Ascending aorta (tissue), 2 donors: ENCODE results near the gene NCS1. TPM values are rescaled to one million over a fixed set of nuclear protein-coding genes. Genes with fewer than 3 reads are reported as not detected.

Experiments used
- DNase-seq, 2 donors: peaks; one replicate each; pipeline ENCODE4 v3.0.0-alpha.2; 2019; ENCODE audit warnings: low spot score in 2 of 2
- H3K27ac ChIP-seq, 2 donors: fragments of 200-600 bp; sonication (generic); one replicate each; pipeline ENCODE4 v1.5.1; 2016 to 2017; ENCODE audit warnings: mild to moderate bottlenecking in 1 of 2
- H3K27me3 ChIP-seq: fragments of 200-600 bp; sonication (generic); one replicate; pipeline ENCODE4 v1.5.1; 2017
- H3K36me3 ChIP-seq, 2 donors: fragments of 200-600 bp; sonication (generic); one replicate each; pipeline ENCODE4 v1.5.1; 2016
- H3K4me1 ChIP-seq, 2 donors: fragments of 200-600 bp; sonication (generic); one replicate each; pipeline ENCODE4 v1.5.1; 2016 to 2017; ENCODE audit warnings: mild to moderate bottlenecking in 1 of 2
- H3K4me3 ChIP-seq, 2 donors: fragments of 200-600 bp; sonication (generic); one replicate each; pipeline ENCODE4 v1.5.1; 2016 to 2017; ENCODE audit warnings: mild to moderate bottlenecking in 1 of 2
- H3K9me3 ChIP-seq, 2 donors: fragments of 200-600 bp; sonication (generic); one replicate each; pipeline ENCODE4 v1.5.1; 2016
- intact Hi-C: fragments of 100-400 bp; cut with DNase I; formaldehyde crosslinking; loops from one replicate; pipeline ENCODE4 v1.15.1; 2023
- total RNA-seq: library from RNA; depleted of rRNA; stranded (reverse); fragments of >200 nt; gene quantifications from one replicate; pipeline ENCODE4 v1.1.0, GENCODE V29; 2016
- TF ChIP-seq, protein P1 (sequence below), 3 experiments: fragments of 200-600 bp in 2 of 3; fragments of 450-650 bp in 1 of 3; sonication (generic) in 2 of 3; IDR thresholded peaks; one replicate each; pipeline ENCODE4 v1.5.1; 2016 to 2019; ENCODE audit warnings: antibody characterized with exemption in 3 of 3, mild to moderate bottlenecking in 1 of 3, moderate library complexity in 1 of 3

Gene NCS1
- total RNA-seq, 1 donor from 2014 or later, result 34.7 TPM

DNA sequence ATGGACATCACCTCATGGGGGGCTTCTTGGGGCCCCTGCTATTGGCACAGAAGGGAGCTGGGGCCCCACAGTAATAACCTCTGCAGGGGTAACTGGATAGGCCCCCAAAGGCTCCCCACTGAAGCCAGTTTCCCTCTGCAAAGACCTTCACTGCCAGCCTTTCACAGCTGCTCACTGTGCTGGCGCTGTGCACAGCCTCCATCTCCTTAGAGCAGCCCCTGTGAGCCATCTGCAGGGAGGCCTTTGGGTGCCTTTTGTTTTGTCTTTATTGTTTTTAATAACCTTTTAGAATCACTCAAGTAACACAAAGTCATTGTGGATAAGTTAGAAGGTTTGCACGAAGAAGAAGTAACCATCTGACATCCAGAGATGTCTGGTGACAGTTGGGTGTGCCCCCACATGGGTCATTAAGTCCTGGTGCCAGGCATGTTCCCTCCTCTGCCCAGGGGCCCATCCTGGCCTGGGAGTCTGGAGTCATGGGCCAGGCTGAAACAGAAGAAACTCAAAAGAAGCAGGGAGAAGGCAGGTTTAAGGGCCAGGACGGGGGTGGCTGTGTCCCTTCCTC, 42.7 kb downstream of the NCS1 start:
- no peak for DNase-seq
- H3K4me1 ChIP-seq, result peaks cover 3 to 10% of the 10 kb centered on the region in 2 donors
- H3K27ac ChIP-seq, result peak overlapping the region; percentile 22
- H3K27me3 ChIP-seq, result no peaks in the 10 kb centered on the region
- H3K9me3 ChIP-seq, result no peaks in the 10 kb centered on the region
- H3K4me3 ChIP-seq, result no peak overlapping the region
- TF ChIP-seq, protein P1, sequence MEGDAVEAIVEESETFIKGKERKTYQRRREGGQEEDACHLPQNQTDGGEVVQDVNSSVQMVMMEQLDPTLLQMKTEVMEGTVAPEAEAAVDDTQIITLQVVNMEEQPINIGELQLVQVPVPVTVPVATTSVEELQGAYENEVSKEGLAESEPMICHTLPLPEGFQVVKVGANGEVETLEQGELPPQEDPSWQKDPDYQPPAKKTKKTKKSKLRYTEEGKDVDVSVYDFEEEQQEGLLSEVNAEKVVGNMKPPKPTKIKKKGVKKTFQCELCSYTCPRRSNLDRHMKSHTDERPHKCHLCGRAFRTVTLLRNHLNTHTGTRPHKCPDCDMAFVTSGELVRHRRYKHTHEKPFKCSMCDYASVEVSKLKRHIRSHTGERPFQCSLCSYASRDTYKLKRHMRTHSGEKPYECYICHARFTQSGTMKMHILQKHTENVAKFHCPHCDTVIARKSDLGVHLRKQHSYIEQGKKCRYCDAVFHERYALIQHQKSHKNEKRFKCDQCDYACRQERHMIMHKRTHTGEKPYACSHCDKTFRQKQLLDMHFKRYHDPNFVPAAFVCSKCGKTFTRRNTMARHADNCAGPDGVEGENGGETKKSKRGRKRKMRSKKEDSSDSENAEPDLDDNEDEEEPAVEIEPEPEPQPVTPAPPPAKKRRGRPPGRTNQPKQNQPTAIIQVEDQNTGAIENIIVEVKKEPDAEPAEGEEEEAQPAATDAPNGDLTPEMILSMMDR (IDR thresholded peaks at IDR 0.05), result no peak
- intact Hi-C loops, result no loop called here
- H3K36me3 ChIP-seq, result peaks cover 8 to 18% of the 10 kb centered on the region in 2 donors

DNA sequence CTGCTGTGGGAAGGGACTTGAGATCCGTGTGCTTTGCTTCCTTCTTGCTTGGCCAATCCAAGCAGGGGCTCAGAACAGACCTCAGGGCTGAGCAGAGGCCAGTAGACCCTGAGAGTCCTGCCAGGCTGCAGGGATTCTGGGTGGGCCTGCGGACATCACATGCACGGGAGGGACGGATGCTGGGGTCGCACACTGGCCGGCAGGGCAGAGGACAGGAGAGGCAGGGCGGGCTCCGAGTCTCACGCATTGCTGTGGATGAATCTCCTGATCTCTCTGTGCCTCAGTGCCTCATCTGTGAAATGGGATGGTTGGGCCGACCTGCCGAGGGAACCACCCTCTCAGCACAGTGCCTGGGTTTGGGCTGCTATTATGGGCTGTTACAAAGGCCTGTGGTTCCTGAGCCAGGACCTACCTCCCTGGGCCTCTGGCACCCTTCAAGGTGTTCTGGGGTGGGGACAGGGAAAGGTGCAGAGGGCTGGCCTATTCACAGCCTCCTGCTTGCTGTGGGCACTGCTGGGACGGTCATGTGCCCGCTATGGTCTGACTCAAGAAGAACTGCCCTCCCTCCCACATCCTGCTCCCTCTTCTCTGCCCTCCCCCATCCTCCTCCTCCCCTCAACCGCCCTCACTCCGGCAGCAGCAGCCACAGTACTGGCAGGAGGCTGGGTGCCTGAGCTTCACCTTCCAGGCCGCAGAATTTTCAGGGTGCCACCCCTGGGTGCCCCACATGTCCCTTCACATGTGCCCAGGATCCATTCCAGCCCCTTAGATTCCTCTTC, 43.3 kb downstream of the NCS1 start:
- intact Hi-C loops, result no loop called here
- Histone ChIP-seq H3K36me3 (peaks cover 8 to 18% of the 10 kb centered on the region in 2 donors), H3K4me3 (no peak overlapping the region), H3K27ac (peak overlapping the region; percentile 22), H3K27me3 (no peaks in the 10 kb centered on the region), H3K9me3 (no peaks in the 10 kb centered on the region), H3K4me1 (peaks cover 0 to 8% of the 10 kb centered on the region in 2 donors)
- no peak for DNase-seq
- TF ChIP-seq, protein P1 (IDR thresholded peaks at IDR 0.05), result no peak

DNA sequence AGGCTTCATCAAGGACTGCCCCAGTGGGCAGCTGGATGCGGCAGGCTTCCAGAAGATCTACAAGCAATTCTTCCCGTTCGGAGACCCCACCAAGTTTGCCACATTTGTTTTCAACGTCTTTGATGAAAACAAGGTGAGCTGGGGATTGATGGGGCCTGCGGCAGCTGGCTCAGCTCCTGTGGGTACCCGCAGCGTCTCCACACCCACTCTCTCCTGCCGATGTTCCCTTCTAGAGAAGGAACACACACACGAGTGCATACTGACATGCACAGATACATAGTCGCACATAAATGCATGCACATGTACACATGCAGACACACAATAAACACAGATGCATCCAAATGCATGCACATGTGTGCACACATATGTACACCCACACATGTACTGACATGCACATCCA, 45.6 kb downstream of the NCS1 start:
- intact Hi-C loops, result no loop called here
- H3K27me3 ChIP-seq, result no peaks in the 10 kb centered on the region
- peaks cover 0 to 7% of the 10 kb centered on the region in 2 donors for H3K4me1 ChIP-seq

DNA sequence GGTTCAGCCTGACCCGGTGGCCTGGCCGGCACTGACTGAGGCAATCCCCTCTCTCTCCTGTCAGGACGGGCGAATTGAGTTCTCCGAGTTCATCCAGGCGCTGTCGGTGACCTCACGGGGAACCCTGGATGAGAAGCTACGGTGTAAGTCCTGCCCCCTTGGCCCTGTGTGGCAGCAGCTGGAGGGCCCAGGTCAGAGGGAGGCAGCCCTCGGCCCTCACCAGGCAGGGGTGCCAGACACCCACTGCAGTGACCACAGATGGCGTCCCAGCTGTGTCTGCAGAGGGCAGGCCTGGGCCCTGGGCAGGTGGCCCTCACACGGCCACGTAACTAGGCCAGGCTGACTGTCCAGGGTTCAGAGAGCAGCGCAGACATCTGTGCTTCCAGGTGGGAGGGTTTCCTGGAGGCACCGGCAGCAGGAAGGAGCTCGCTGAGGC, 47.5 kb downstream of the NCS1 start:
- Histone ChIP-seq H3K36me3 (peaks cover 18 to 19% of the 10 kb centered on the region in 2 donors), H3K4me1 (peaks cover 0 to 5% of the 10 kb centered on the region in 2 donors), H3K27me3 (no peaks in the 10 kb centered on the region), H3K4me3 (no peak overlapping the region), H3K27ac (no peak overlapping the region), H3K9me3 (no peaks in the 10 kb centered on the region)
- intact Hi-C loops, result no loop called here
- no peak for DNase-seq
- TF ChIP-seq, protein P1 (IDR thresholded peaks at IDR 0.05), result no peak

More for the DNA sequence above, 45.6 kb downstream of the NCS1 start:
- Histone ChIP-seq H3K27ac (no peak overlapping the region), H3K36me3 (peaks cover 11 to 18% of the 10 kb centered on the region in 2 donors), H3K4me3 (no peak overlapping the region), H3K9me3 (no peaks in the 10 kb centered on the region)
- TF ChIP-seq, protein P1 (IDR thresholded peaks at IDR 0.05), result no peak
- no peak for DNase-seq

DNA sequence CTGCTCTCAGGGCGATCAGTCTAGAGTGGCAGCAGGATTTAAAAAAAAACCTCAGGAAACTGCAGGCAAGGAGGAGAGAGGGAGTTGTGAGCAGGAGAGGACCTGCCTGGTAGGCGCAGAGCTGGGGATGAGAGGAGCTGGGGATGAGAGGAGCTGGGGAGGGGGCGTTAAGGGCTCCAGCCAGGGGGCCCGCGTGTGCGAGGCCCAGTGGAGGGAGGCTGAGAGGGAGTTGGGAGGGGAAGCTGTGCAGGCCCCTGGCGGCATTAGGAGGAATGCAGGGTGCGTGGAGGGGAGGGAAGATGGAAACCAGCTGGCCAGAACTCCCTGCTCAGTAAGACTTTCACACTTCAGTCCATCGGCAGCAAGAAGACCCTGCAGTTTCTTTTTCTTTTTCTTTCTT, 48.1 kb downstream of the NCS1 start:
- Histone ChIP-seq H3K27me3 (no peaks in the 10 kb centered on the region), H3K4me3 (no peak overlapping the region), H3K9me3 (no peaks in the 10 kb centered on the region), H3K36me3 (peaks cover 22 to 24% of the 10 kb centered on the region in 2 donors), H3K27ac (no peak overlapping the region), H3K4me1 (peaks cover 0 to 5% of the 10 kb centered on the region in 2 donors)
- DNase-seq, result no peak
- intact Hi-C loops, result no loop called here
- TF ChIP-seq, protein P1 (IDR thresholded peaks at IDR 0.05), result no peak
